GM23338 (cell line): ENCODE data around the gene ITLN1. TPM values are rescaled to one million over a fixed set of nuclear protein-coding genes. Genes with fewer than 3 reads are reported as not detected.

ENCODE experiments used
- ATAC-seq: fragments of 200-7000 bp; cut with Tn5 transposase; 3 replicates; pipeline ENCODE4 v1.9.1; 2020
- DNase-seq: peaks from one replicate; pipeline ENCODE4 v3.0.0-alpha.2; 2015; ENCODE audit warnings: low spot score
- H2AFZ ChIP-seq: fragments of 200-600 bp; sonication (generic); 2 replicates; pipeline ENCODE4 v1.8.0; 2016; ENCODE audit warnings: antibody characterized with exemption, mild to moderate bottlenecking, moderate library complexity
- H3F3A ChIP-seq: fragments of 200-600 bp; sonication (generic); replicated peaks from 2 replicates; pipeline ENCODE4 v1.8.0; 2017; ENCODE audit warnings: antibody characterized with exemption, mixed run types, low read depth
- H3K27ac ChIP-seq: fragments of 200-600 bp; sonication (generic); 2 replicates; pipeline ENCODE4 v1.6.1; 2016; ENCODE audit warnings: low read depth
- H3K27me3 ChIP-seq: fragments of 200-600 bp; sonication (generic); 2 replicates; pipeline ENCODE4 v1.8.0; 2016; ENCODE audit warnings: mild to moderate bottlenecking, mixed run types, moderate library complexity; ENCODE audit not compliant: insufficient read depth
- H3K36me3 ChIP-seq: fragments of 200-600 bp; sonication (generic); 2 replicates; pipeline ENCODE4 v1.8.0; 2016; ENCODE audit warnings: mild to moderate bottlenecking; ENCODE audit not compliant: insufficient read depth
- H3K4me1 ChIP-seq: fragments of 200-600 bp; sonication (generic); 2 replicates; pipeline ENCODE4 v1.8.0; 2016; ENCODE audit warnings: mild to moderate bottlenecking, moderate library complexity; ENCODE audit not compliant: insufficient read depth
- H3K4me2 ChIP-seq: fragments of 200-600 bp; sonication (generic); 2 replicates; pipeline ENCODE4 v1.7.1; 2017; ENCODE audit warnings: mixed run types
- H3K4me3 ChIP-seq: fragments of 200-600 bp; sonication (generic); 2 replicates; pipeline ENCODE4 v1.6.1; 2016; ENCODE audit warnings: mixed run types
- H3K79me2 ChIP-seq: fragments of 200-600 bp; sonication (generic); replicated peaks from 2 replicates; pipeline ENCODE4 v1.8.0; 2017; ENCODE audit warnings: mild to moderate bottlenecking; ENCODE audit not compliant: insufficient read depth
- H3K9me2 ChIP-seq: fragments of 200-600 bp; sonication (generic); 2 replicates; pipeline ENCODE4 v1.8.0; 2017; ENCODE audit not compliant: insufficient read depth
- H4K20me1 ChIP-seq: fragments of 200-600 bp; sonication (generic); replicated peaks from 2 replicates; pipeline ENCODE4 v1.8.0; 2017; ENCODE audit warnings: mild to moderate bottlenecking; ENCODE audit not compliant: insufficient read depth
- H3K27ac Mint-ChIP-seq: 2 replicates; pipeline ENCODE4 v1.8.0; 2020; ENCODE audit warnings: inconsistent platforms, mild to moderate bottlenecking, moderate library complexity, mixed read lengths
- H3K27me3 Mint-ChIP-seq: 3 replicates; pipeline ENCODE4 v1.8.0; 2022; ENCODE audit warnings: low read depth, mild to moderate bottlenecking, moderate library complexity, mixed read lengths, inconsistent platforms; ENCODE audit not compliant: insufficient read depth, poor library complexity
- H3K36me3 Mint-ChIP-seq: 3 replicates; pipeline ENCODE4 v1.8.0; 2021; ENCODE audit warnings: low read depth, mild to moderate bottlenecking, inconsistent platforms, moderate library complexity, mixed read lengths
- H3K4me1 Mint-ChIP-seq: 3 replicates; pipeline ENCODE4 v1.8.0; 2020; ENCODE audit warnings: mild to moderate bottlenecking, inconsistent platforms, mixed read lengths
- H3K4me3 Mint-ChIP-seq: 3 replicates; pipeline ENCODE4 v1.8.0; 2021; ENCODE audit warnings: moderate library complexity, mild to moderate bottlenecking, inconsistent platforms, mixed read lengths
- H3K9me3 Mint-ChIP-seq: 3 replicates; pipeline ENCODE4 v1.8.0; 2020; ENCODE audit warnings: moderate library complexity, mild to moderate bottlenecking, inconsistent platforms, mixed read lengths
- CREB1 ChIP-seq: fragments of 250-450 bp; sonication (Bioruptor Pico); IDR thresholded peaks from 2 replicates; pipeline ENCODE4 v1.5.0; 2020; ENCODE audit warnings: low read depth, mild to moderate bottlenecking, moderate library complexity
- ETS1 ChIP-seq: IDR thresholded peaks from 2 replicates; pipeline ENCODE4 v1.6.1; 2016; ENCODE audit warnings: antibody characterized with exemption
- EZH2 ChIP-seq: fragments of 200-600 bp; sonication (generic); IDR thresholded peaks from one replicate; pipeline ENCODE4 v1.8.0; 2017; ENCODE audit warnings: antibody characterized with exemption, mild to moderate bottlenecking, low read depth; ENCODE audit not compliant: unreplicated experiment
- EZH2phosphoT487 ChIP-seq: fragments of 200-600 bp; sonication (generic); IDR thresholded peaks from one replicate; pipeline ENCODE4 v1.8.1; 2018; ENCODE audit warnings: antibody characterized with exemption; ENCODE audit not compliant: unreplicated experiment
- JUNB ChIP-seq: IDR thresholded peaks from one replicate; pipeline ENCODE4 v1.6.1; 2016; ENCODE audit warnings: antibody characterized with exemption; ENCODE audit not compliant: unreplicated experiment
- NANOG ChIP-seq: IDR thresholded peaks from 2 replicates; pipeline ENCODE4 v1.6.1; 2016; ENCODE audit warnings: antibody characterized with exemption, borderline replicate concordance
- POLR2AphosphoS5 ChIP-seq: IDR thresholded peaks from 2 replicates; pipeline ENCODE4 v1.6.1; 2016; ENCODE audit warnings: antibody characterized with exemption, low read depth
- STAT1 ChIP-seq: IDR thresholded peaks from one replicate; pipeline ENCODE4 v1.6.1; 2016; ENCODE audit warnings: antibody characterized with exemption; ENCODE audit not compliant: unreplicated experiment
- ZNF114 ChIP-seq: fragments of 250-450 bp; sonication (Bioruptor Pico); IDR thresholded peaks from 2 replicates; pipeline ENCODE4 v1.5.0; 2020; ENCODE audit warnings: mild to moderate bottlenecking, moderate library complexity
- ZNF331 ChIP-seq: fragments of 250-450 bp; sonication (Bioruptor Pico); IDR thresholded peaks from 2 replicates; pipeline ENCODE4 v1.5.0; 2020; ENCODE audit warnings: low read depth, mild to moderate bottlenecking, moderate library complexity
- ZNF462 ChIP-seq: fragments of 250-450 bp; sonication (Bioruptor Pico); IDR thresholded peaks from 2 replicates; pipeline ENCODE4 v1.5.0; 2020; ENCODE audit warnings: mild to moderate bottlenecking, moderate library complexity
- polyA plus RNA-seq: library from polyadenylated mRNA; unstranded; fragments of >200 nt; fragmentation: Nextera tagmentation; extraction: Ambion mirVana; gene quantifications from 2 replicates; pipeline ENCODE4 v1.2.1, GENCODE V29; 2016
- total RNA-seq: library from RNA; depleted of rRNA; stranded (reverse); fragments of >200 nt; shearing (Covaris generic); gene quantifications from 2 replicates; pipeline ENCODE4 v1.2.3, GENCODE V29; 2014

The ITLN1 gene
- total and polyA plus RNA-seq, 2 experiments from 2014 or later = not detected

GRCh38 chr1:160866001-160866694 lies 18.8 kb downstream of the ITLN1 start:
- no peaks in the 10 kb centered on the region for H3K36me3 Mint-ChIP-seq
- no peak for ATAC-seq
- no peaks in the 10 kb centered on the region for H3K9me3 Mint-ChIP-seq
- Histone ChIP-seq H3K27ac (no peak overlapping the region), H3K4me2 (no peak overlapping the region), H3K36me3 (no peaks in the 10 kb centered on the region), H3F3A (no peaks in the 10 kb centered on the region), H3K27me3 (no peaks in the 10 kb centered on the region), H3K79me2 (no peaks in the 10 kb centered on the region), H4K20me1 (no peaks in the 10 kb centered on the region), H3K4me1 (0 out of 2 replicates have a peak, but pooled peaks cover under 1% of the 10 kb centered on the region), H3K9me2 (no peaks in the 10 kb centered on the region; the same call in 1 of the 2 replicates), H2AFZ (no peak overlapping the region), H3K4me3 (no peak overlapping the region)
- H3K4me3 Mint-ChIP-seq = no peak overlapping the region
- H3K27me3 Mint-ChIP-seq = no peaks in the 10 kb centered on the region
- no peak overlapping the region for H3K27ac Mint-ChIP-seq
- H3K4me1 Mint-ChIP-seq = peaks cover under 1% of the 10 kb centered on the region; the same call in 1 of the 3 replicates
- DNase-seq = no peak
- no peak for TF ChIP-seq ZNF114 (CRISPR knock-in tag)
- TF ChIP-seq STAT1 = no peak
- TF ChIP-seq ETS1 = no peak
- TF ChIP-seq ZNF331 (CRISPR knock-in tag) = no peak
- no peak for TF ChIP-seq POLR2AphosphoS5
- TF ChIP-seq CREB1 = no peak

- no peaks in the 10 kb centered on the region for H3K36me3 Mint-ChIP-seq
- H3K4me1 Mint-ChIP-seq = no peaks in the 10 kb centered on the region
- Histone ChIP-seq H3K79me2 (no peaks in the 10 kb centered on the region), H3K4me2 (no peak overlapping the region), H3K4me1 (no peaks in the 10 kb centered on the region), H3K4me3 (no peak overlapping the region), H3K27ac (no peak overlapping the region), H3F3A (no peaks in the 10 kb centered on the region), H2AFZ (0 out of 2 replicates have a peak overlapping the region, but pooled peaks have one; percentile 18), H3K9me2 (no peaks in the 10 kb centered on the region; the same call in 1 of the 2 replicates), H3K36me3 (no peaks in the 10 kb centered on the region), H3K27me3 (no peaks in the 10 kb centered on the region), H4K20me1 (no peaks in the 10 kb centered on the region)
- no peaks in the 10 kb centered on the region for H3K9me3 Mint-ChIP-seq
- ATAC-seq (no peak), DNase-seq (no peak)
- no peaks in the 10 kb centered on the region for H3K27me3 Mint-ChIP-seq
- H3K27ac Mint-ChIP-seq = no peak overlapping the region
- no peak overlapping the region for H3K4me3 Mint-ChIP-seq
- TF ChIP-seq EZH2phosphoT487 (no peak), ZNF114 (CRISPR knock-in tag) (no peak), STAT1 (no peak), ZNF462 (no peak), ZNF331 (CRISPR knock-in tag) (no peak), ETS1 (no peak), NANOG (no peak), EZH2 (no peak), POLR2AphosphoS5 (no peak), JUNB (no peak)
These were observed 19.6 kb downstream of the ITLN1 start for GRCh38 chr1:160865337-160865736.
